Stimulated activated CD4-positive, alpha-beta T cell treated with anti-CD3 and anti-CD28 coated beads, TNF-alpha, amount 100 ng/mL, for 48 hours (primary cell): ENCODE data around the gene PCMT1.

Experiments
- DNase-seq, 3 donors: peaks; one replicate each; pipeline ENCODE4 v3.0.0-alpha.2; 2020; ENCODE audit warnings: low read depth in 3 of 3

PCMT1 gene

GRCh38 chr6:149855040-149855654 lies 105.6 kb downstream of the PCMT1 start:
- no peak for DNase-seq

- no peak for DNase-seq
Measured at GRCh38 chr6:149855741-149856140, 106.2 kb downstream of the PCMT1 start.

- DNase-seq: no peak
Measured at GRCh38 chr6:149856256-149856994, 106.9 kb downstream of the PCMT1 start.

GRCh38 chr6:149857541-149857940 lies 108.0 kb downstream of the PCMT1 start:
- DNase-seq: no peak

GRCh38 chr6:149859368-149859767 lies 109.8 kb downstream of the PCMT1 start:
- no peak for DNase-seq

GRCh38 chr6:149859938-149860337 lies 110.4 kb downstream of the PCMT1 start:
- DNase-seq: no peak

GRCh38 chr6:149860513-149860833 lies 110.9 kb downstream of the PCMT1 start:
- no peak for DNase-seq
